DMS79 treated with DMSO at 0.1 percent for 48 hours (cell line): Measurements from ENCODE around the gene STRIP2.
"Not testable (repeated sequence)": the region's sequence is repeated elsewhere in the genome, so short reads cannot be mapped to it uniquely, and the experiment has no call there.

Experiments used
- DNase-seq: peaks from one replicate; lab custom pipeline; 2025; lab: John Stamatoyannopoulos, UW

The STRIP2 gene

GRCh38 chr7:129530795-129531391, 96.7 kb downstream of the STRIP2 start:
- DNase-seq = no peak

GRCh38 chr7:129531721-129532120, 97.5 kb downstream of the STRIP2 start:
- DNase-seq = no peak

- DNase-seq = no peak
These were observed 98.1 kb downstream of the STRIP2 start for GRCh38 chr7:129532375-129532774.

GRCh38 chr7:129534558-129535274, 100.5 kb downstream of the STRIP2 start:
- DNase-seq = not testable (repeated sequence)

GRCh38 chr7:129535896-129536295, 101.7 kb downstream of the STRIP2 start:
- no peak for DNase-seq

GRCh38 chr7:129536323-129536722, 102.1 kb downstream of the STRIP2 start:
- no peak for DNase-seq
